SK-N-SH (cell line): Measurements from ENCODE around the gene SNX11. TPM values are rescaled to one million over a fixed set of nuclear protein-coding genes. Genes with fewer than 3 reads are reported as not detected.
A peak's percentile ranks its signal among the peaks of the same experiment; 100 is the strongest.

ENCODE experiments used
- CTCF ChIP-seq: fragments of 200-600 bp; sonication (generic); IDR thresholded peaks from 2 replicates; pipeline ENCODE4 v1.6.1; 2017; ENCODE audit warnings: antibody characterized with exemption, mild to moderate bottlenecking, moderate library complexity
- ELF1 ChIP-seq: IDR thresholded peaks from 2 replicates; pipeline ENCODE4 v1.4.0; 2012
- EP300 ChIP-seq, 2 experiments: IDR thresholded peaks; 2 replicates each; pipeline versions ENCODE4 v1.4.0 to v1.6.1; 2012; ENCODE audit warnings: borderline replicate concordance in 1 of 2, low read depth in 1 of 2, low read length in 1 of 2
- EZH2phosphoT487 ChIP-seq: fragments of 200-600 bp; sonication (generic); IDR thresholded peaks from 2 replicates; pipeline ENCODE4 v1.6.1; 2017; ENCODE audit warnings: low read depth, mixed run types, mild to moderate bottlenecking, antibody characterized with exemption, moderate library complexity, borderline replicate concordance
- FOSL2 ChIP-seq: IDR thresholded peaks from 2 replicates; pipeline ENCODE4 v1.4.0; 2012; ENCODE audit warnings: low read depth, mild to moderate bottlenecking, moderate library complexity, borderline replicate concordance
- FOXJ3 ChIP-seq: sonication (generic); formaldehyde crosslinking; IDR thresholded peaks from 2 replicates; pipeline ENCODE4 v1.5.1; 2020; ENCODE audit warnings: mild to moderate bottlenecking, missing genetic modification reagents
- MXI1 ChIP-seq: IDR thresholded peaks from 2 replicates; pipeline ENCODE4 v1.6.1; 2012; ENCODE audit warnings: mild to moderate bottlenecking, low read depth, low read length, improper control_type of control experiment
- POLR2AphosphoS5 ChIP-seq: IDR thresholded peaks from 2 replicates; pipeline ENCODE4 v1.6.1; 2012; ENCODE audit warnings: low read depth, low read length
- RAD21 ChIP-seq: IDR thresholded peaks from 2 replicates; pipeline ENCODE4 v1.6.1; 2012; ENCODE audit warnings: mild to moderate bottlenecking, low read length
- RCOR1 ChIP-seq: fragments of 150-350 bp; IDR thresholded peaks from 2 replicates; pipeline ENCODE4 v1.6.1; 2017; ENCODE audit warnings: antibody characterized with exemption, low read length
- RXRA ChIP-seq: IDR thresholded peaks from 2 replicates; pipeline ENCODE4 v1.4.0; 2012; ENCODE audit warnings: low read depth, mild to moderate bottlenecking, borderline replicate concordance
- SIN3A ChIP-seq: IDR thresholded peaks from 2 replicates; pipeline ENCODE4 v1.6.1; 2012; ENCODE audit warnings: low read depth, mild to moderate bottlenecking, low read length, moderate library complexity, borderline replicate concordance
- SMC3 ChIP-seq: IDR thresholded peaks from 2 replicates; pipeline ENCODE4 v1.6.1; 2012; ENCODE audit warnings: low read depth, low read length, improper control_type of control experiment
- polyA plus RNA-seq, 3 experiments: library from polyadenylated mRNA; depleted of rRNA; stranded (reverse); fragments of >200 nt; gene quantifications; 2 replicates each; pipeline ENCODE4 v1.2.3, GENCODE V29; 2012
- TF ChIP-seq, protein P1 (sequence below): IDR thresholded peaks from 2 replicates; pipeline ENCODE4 v1.6.1; 2012; ENCODE audit warnings: mild to moderate bottlenecking, low read depth, low read length, moderate library complexity
- TF ChIP-seq, protein P2 (sequence below): fragments of 150-350 bp; IDR thresholded peaks from 2 replicates; pipeline ENCODE4 v1.6.1; 2017; ENCODE audit warnings: antibody characterized with exemption, low read length, low read depth, borderline replicate concordance
- TF ChIP-seq, protein P3 (sequence below): fragments of 150-350 bp; IDR thresholded peaks from 2 replicates; pipeline ENCODE4 v1.6.1; 2016; ENCODE audit warnings: mild to moderate bottlenecking, low read depth, low read length

The SNX11 gene
- polyA plus RNA-seq, 1 of the 3 experiments (the other 2 are of a cell fraction): 19.0 TPM

DNA sequence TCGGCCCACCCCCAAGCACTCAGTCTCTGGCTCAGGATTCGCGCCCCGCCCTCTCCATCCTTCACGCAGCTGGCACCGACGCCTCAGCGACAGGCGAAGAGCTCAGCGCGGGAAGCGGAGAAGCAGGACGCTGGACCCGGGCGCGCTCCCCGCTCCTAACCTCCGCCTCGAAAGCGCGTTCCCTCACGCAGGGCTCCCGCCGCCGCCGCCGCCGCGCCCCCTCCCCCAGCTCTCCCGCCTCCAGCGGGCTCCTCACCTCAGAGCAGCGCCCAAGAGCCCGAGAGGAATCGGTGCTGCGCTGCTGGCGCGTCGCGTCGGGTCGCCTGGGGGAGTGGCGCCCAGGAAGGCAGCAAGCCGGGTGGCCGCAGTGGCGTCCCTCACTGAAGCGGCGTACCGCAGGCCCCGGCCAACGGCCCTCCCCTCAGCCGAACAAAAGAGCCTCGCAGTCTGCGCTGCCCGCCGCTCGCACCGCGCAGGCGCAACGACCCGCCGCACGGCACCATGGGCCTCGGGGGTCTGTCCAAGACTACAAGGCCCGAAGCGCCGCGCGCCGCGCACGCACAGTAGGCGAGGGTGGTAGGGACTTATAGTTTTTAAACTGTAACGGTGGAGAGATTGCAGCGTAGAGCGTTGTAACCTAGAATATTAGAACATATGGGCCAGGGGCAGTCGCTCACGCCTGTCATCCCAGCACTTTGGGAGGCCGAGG, 6.4 kb upstream of the SNX11 start, which contains the start of gene CBX1 (continued):
- TF ChIP-seq, protein P1, sequence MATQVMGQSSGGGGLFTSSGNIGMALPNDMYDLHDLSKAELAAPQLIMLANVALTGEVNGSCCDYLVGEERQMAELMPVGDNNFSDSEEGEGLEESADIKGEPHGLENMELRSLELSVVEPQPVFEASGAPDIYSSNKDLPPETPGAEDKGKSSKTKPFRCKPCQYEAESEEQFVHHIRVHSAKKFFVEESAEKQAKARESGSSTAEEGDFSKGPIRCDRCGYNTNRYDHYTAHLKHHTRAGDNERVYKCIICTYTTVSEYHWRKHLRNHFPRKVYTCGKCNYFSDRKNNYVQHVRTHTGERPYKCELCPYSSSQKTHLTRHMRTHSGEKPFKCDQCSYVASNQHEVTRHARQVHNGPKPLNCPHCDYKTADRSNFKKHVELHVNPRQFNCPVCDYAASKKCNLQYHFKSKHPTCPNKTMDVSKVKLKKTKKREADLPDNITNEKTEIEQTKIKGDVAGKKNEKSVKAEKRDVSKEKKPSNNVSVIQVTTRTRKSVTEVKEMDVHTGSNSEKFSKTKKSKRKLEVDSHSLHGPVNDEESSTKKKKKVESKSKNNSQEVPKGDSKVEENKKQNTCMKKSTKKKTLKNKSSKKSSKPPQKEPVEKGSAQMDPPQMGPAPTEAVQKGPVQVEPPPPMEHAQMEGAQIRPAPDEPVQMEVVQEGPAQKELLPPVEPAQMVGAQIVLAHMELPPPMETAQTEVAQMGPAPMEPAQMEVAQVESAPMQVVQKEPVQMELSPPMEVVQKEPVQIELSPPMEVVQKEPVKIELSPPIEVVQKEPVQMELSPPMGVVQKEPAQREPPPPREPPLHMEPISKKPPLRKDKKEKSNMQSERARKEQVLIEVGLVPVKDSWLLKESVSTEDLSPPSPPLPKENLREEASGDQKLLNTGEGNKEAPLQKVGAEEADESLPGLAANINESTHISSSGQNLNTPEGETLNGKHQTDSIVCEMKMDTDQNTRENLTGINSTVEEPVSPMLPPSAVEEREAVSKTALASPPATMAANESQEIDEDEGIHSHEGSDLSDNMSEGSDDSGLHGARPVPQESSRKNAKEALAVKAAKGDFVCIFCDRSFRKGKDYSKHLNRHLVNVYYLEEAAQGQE: peak; percentile 13; the same call in 1 of the 2 replicates
- TF ChIP-seq POLR2AphosphoS5 (peak; percentile 74), MXI1 (peak; percentile 26; the same call in 1 of the 2 replicates), RCOR1 (peak; percentile 29; the same call in 1 of the 2 replicates), EP300 (IDR thresholded peaks at IDR 0.05; ENCODE audit: borderline replicate concordance in 1 of 2, low read depth in 1 of 2, low read length in 1 of 2) (no peak; a peak in 1 of 4 replicates), SMC3 (no peak), FOXJ3 (peak; percentile 62), ELF1 (no peak), RAD21 (no peak), CTCF (no peak; the same call in 1 of the 2 replicates), SIN3A (peak; percentile 5; the same call in 1 of the 2 replicates), RXRA (no peak), FOSL2 (no peak), EZH2phosphoT487 (no peak)
- TF ChIP-seq, protein P2, sequence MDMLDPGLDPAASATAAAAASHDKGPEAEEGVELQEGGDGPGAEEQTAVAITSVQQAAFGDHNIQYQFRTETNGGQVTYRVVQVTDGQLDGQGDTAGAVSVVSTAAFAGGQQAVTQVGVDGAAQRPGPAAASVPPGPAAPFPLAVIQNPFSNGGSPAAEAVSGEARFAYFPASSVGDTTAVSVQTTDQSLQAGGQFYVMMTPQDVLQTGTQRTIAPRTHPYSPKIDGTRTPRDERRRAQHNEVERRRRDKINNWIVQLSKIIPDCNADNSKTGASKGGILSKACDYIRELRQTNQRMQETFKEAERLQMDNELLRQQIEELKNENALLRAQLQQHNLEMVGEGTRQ: no peak
- TF ChIP-seq, protein P3, sequence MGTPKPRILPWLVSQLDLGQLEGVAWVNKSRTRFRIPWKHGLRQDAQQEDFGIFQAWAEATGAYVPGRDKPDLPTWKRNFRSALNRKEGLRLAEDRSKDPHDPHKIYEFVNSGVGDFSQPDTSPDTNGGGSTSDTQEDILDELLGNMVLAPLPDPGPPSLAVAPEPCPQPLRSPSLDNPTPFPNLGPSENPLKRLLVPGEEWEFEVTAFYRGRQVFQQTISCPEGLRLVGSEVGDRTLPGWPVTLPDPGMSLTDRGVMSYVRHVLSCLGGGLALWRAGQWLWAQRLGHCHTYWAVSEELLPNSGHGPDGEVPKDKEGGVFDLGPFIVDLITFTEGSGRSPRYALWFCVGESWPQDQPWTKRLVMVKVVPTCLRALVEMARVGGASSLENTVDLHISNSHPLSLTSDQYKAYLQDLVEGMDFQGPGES: no peak
